GM10248 (cell line): ENCODE data around the gene AKR1C4.

Experiments used
- CTCF ChIA-PET: fragments of 300-600 bp; sonication (Branson Sonifier 250); formaldehyde crosslinking; extraction: SDS; loops from one replicate; lab custom pipeline; 2021; ENCODE audit warnings: antibody characterized with exemption; lab: Yijun Ruan, JAX
- POLR2A ChIA-PET: fragments of 350-650 bp; sonication (Branson Sonifier 250); formaldehyde crosslinking; extraction: SDS; loops from one replicate; lab custom pipeline; 2020; ENCODE audit warnings: antibody characterized with exemption; lab: Yijun Ruan, JAX
- DNase-seq: peaks from one replicate; pipeline ENCODE4 v3.0.0; 2012; ENCODE audit errors: extremely low spot score
- CTCF ChIP-seq: IDR thresholded peaks from 2 replicates; pipeline ENCODE4 v1.5.1; 2012; ENCODE audit warnings: mild to moderate bottlenecking, low read depth; ENCODE audit errors: extremely low read depth, missing control alignments, control extremely low read depth

AKR1C4 gene

GRCh38 chr10:5196702-5197113 is at the start of gene AKR1C4:
AKR1C4 (plus strand) TSS chr10:5196837; CDS start chr10:5196868, 31 bp downstream.
- ChIA-PET POLR2A (no interaction called here), CTCF (no interaction called here)
- no peak for TF ChIP-seq CTCF

GRCh38 chr10:5146920-5147254 is 49.8 kb upstream of the AKR1C4 start:
- ChIA-PET CTCF (no interaction called here), POLR2A (no interaction called here)
- no peak for DNase-seq
- TF ChIP-seq CTCF = no peak

More at GRCh38 chr10:5196702-5197113, at the start of gene AKR1C4:
- DNase-seq = no peak

GRCh38 chr10:5147255-5147980 is 49.2 kb upstream of the AKR1C4 start:
- DNase-seq = no peak
- ChIA-PET CTCF (no interaction called here), POLR2A (no interaction called here)
- TF ChIP-seq CTCF = no peak

GRCh38 chr10:5147981-5148677 is 48.5 kb upstream of the AKR1C4 start:
- ChIA-PET CTCF (no interaction called here), POLR2A (no interaction called here)
- no peak for DNase-seq
- no peak for TF ChIP-seq CTCF

GRCh38 chr10:5148678-5149032 is 48.0 kb upstream of the AKR1C4 start:
- DNase-seq = no peak
- TF ChIP-seq CTCF = no peak
- ChIA-PET POLR2A (no interaction called here), CTCF (no interaction called here)

- POLR2A ChIA-PET = no interaction called here
Measured at GRCh38 chr10:5151076-5151475, 45.6 kb upstream of the AKR1C4 start.

More at GRCh38 chr10:5151076-5151475, 45.6 kb upstream of the AKR1C4 start:
- TF ChIP-seq CTCF = no peak
- CTCF ChIA-PET = interaction anchor here (1.1 kb wide), 1 partner anchor 18 kb away, joined by 3 read pairs; no protein-coding TSS in a partner anchor
- no peak for DNase-seq
